ENCODE results near the gene PAX1. TPM values are rescaled to one million over a fixed set of nuclear protein-coding genes. Genes with fewer than 3 reads are reported as not detected.

PAX1 gene
- total and polyA plus RNA-seq, 2 of the 13 experiments (the other 11 are each of a cell fraction or from before 2014, with no cell fraction given): not detected

DNA sequence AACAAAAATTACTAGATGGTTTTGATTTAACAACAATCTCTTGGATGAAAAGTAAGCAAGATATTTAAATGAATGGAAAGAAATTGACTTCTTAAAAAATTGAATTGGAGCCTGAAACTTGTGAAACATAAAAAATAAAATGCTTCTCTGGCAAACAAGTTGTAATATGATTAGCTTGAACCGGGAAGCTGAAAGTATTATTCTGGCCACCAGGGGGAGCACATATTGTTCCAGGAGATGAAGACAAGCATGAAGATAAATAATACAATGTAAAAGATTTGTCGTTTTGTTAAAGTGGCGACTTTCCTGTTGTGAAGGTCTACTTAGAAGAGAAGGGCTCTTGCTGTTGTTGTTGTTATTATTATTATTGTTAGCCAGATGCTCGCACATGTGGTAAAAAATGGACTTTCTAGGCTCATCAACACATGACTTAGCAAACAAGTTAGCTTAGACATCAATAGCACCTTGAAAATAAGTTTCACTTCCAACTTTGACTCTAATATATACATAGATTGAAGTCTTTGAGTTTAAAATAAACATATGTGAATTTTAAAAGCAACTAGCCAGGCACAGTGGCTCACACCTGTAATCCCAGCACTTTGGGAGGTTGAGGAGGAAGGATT is 14.2 kb downstream of the PAX1 start:
- intact Hi-C loops (cut with micrococcal nuclease; ENCODE audit: unreplicated experiment) (loop anchor here (1.0 to 10.0 kb wide), 4 partner anchors 48 to 595 kb away; no protein-coding TSS in a partner anchor), in situ Hi-C loops (cut with HindIII; ENCODE audit: extremely low pct_ligation_motif_present, low pct_unique_long_range_greater_than_20kb) (no loop called here)
- peak; percentile 84 for FAIRE-seq
- POLR2A ChIA-PET: no interaction called here
- no peak overlapping the region for H3K4me2 ChIP-seq (ENCODE audit: low read depth, low read length)
- H3K9me3 ChIP-seq (ENCODE audit: low read length): no peaks in the 10 kb centered on the region
- no peak for TF ChIP-seq NCOA1 (CRISPR knock-in tag; IDR thresholded peaks at IDR 0.05)
- TF ChIP-seq, protein P1, sequence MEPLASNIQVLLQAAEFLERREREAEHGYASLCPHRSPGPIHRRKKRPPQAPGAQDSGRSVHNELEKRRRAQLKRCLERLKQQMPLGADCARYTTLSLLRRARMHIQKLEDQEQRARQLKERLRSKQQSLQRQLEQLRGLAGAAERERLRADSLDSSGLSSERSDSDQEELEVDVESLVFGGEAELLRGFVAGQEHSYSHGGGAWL (CRISPR knock-in tag; IDR thresholded peaks at IDR 0.05): no peak
- TF ChIP-seq, protein P2, sequence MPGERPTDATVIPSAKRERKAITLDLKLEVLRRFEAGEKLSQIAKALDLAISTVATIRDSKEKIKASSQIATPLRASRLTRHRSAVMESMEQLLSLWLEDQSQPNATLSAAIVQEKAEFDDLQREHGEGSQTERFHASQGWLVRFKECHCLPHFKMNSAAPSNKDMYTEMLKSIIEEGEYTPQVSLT (CRISPR knock-in tag; IDR thresholded peaks at IDR 0.05; ENCODE audit: borderline replicate concordance, low read depth): no peak
- TF ChIP-seq JDP2 (CRISPR knock-in tag; IDR thresholded peaks at IDR 0.05; ENCODE audit: borderline replicate concordance): no peak
- TF ChIP-seq ZNF263 (CRISPR knock-in tag; IDR thresholded peaks at IDR 0.05): no peak
- TF ChIP-seq ZNF713 (CRISPR knock-in tag; IDR thresholded peaks at IDR 0.05): no peak
- TF ChIP-seq, protein P3, sequence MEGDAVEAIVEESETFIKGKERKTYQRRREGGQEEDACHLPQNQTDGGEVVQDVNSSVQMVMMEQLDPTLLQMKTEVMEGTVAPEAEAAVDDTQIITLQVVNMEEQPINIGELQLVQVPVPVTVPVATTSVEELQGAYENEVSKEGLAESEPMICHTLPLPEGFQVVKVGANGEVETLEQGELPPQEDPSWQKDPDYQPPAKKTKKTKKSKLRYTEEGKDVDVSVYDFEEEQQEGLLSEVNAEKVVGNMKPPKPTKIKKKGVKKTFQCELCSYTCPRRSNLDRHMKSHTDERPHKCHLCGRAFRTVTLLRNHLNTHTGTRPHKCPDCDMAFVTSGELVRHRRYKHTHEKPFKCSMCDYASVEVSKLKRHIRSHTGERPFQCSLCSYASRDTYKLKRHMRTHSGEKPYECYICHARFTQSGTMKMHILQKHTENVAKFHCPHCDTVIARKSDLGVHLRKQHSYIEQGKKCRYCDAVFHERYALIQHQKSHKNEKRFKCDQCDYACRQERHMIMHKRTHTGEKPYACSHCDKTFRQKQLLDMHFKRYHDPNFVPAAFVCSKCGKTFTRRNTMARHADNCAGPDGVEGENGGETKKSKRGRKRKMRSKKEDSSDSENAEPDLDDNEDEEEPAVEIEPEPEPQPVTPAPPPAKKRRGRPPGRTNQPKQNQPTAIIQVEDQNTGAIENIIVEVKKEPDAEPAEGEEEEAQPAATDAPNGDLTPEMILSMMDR (CRISPR knock-in tag; IDR thresholded peaks at IDR 0.05): peak; percentile 71
- no peak for TF ChIP-seq CENPX (CRISPR knock-in tag; IDR thresholded peaks at IDR 0.05)
- TF ChIP-seq STAG1 (CRISPR knock-in tag; IDR thresholded peaks at IDR 0.05): peak; percentile 49
- TF ChIP-seq, protein P4, sequence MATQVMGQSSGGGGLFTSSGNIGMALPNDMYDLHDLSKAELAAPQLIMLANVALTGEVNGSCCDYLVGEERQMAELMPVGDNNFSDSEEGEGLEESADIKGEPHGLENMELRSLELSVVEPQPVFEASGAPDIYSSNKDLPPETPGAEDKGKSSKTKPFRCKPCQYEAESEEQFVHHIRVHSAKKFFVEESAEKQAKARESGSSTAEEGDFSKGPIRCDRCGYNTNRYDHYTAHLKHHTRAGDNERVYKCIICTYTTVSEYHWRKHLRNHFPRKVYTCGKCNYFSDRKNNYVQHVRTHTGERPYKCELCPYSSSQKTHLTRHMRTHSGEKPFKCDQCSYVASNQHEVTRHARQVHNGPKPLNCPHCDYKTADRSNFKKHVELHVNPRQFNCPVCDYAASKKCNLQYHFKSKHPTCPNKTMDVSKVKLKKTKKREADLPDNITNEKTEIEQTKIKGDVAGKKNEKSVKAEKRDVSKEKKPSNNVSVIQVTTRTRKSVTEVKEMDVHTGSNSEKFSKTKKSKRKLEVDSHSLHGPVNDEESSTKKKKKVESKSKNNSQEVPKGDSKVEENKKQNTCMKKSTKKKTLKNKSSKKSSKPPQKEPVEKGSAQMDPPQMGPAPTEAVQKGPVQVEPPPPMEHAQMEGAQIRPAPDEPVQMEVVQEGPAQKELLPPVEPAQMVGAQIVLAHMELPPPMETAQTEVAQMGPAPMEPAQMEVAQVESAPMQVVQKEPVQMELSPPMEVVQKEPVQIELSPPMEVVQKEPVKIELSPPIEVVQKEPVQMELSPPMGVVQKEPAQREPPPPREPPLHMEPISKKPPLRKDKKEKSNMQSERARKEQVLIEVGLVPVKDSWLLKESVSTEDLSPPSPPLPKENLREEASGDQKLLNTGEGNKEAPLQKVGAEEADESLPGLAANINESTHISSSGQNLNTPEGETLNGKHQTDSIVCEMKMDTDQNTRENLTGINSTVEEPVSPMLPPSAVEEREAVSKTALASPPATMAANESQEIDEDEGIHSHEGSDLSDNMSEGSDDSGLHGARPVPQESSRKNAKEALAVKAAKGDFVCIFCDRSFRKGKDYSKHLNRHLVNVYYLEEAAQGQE (IDR thresholded peaks at IDR 0.05; ENCODE audit: borderline replicate concordance in 1 of 2, low read depth in 1 of 2, low read length in 2 of 2): no peak
- TF ChIP-seq DNMT3B (CRISPR knock-in tag; conservative IDR thresholded peaks at IDR 0.05): no peak
- TF ChIP-seq SMYD3 (CRISPR knock-in tag; IDR thresholded peaks at IDR 0.05): no peak
- no peak for TF ChIP-seq DPF2 (CRISPR knock-in tag; IDR thresholded peaks at IDR 0.05; ENCODE audit: borderline replicate concordance, low read depth)
- peak; percentile 52; the same call in 1 of the 2 replicates for TF ChIP-seq SMC3 (IDR thresholded peaks at IDR 0.05; ENCODE audit: low read length)
- no peak overlapping the region for H3K27ac ChIP-seq (ENCODE audit: extremely low read length, insufficient read depth, low read length)
- DNase-seq (ENCODE audit: low spot score): peak; percentile 68
- H3K36me3 ChIP-seq (replicated peaks in 1 of 2; ENCODE audit: control insufficient read depth in 1 of 2, insufficient read depth in 2 of 2, low read length in 2 of 2): no peaks in the 10 kb centered on the region
- no TSS peak for BruUV-seq (replicated peaks)
- H3K4me3 ChIP-seq (replicated peaks in 1 of 3; ENCODE audit: insufficient read depth in 1 of 3, low read depth in 2 of 3, low read length in 3 of 3): no peak overlapping the region
- whole genome bisulfite sequencing (ENCODE audit: low lambda C conversion rate): 2% methylated on average over 4 of the region's 4 CpGs
- H4K20me1 ChIP-seq (ENCODE audit: insufficient read depth, low read length): no peaks in the 10 kb centered on the region
- no peak overlapping the region for H3K9ac ChIP-seq (ENCODE audit: insufficient read depth, low read depth, low read length)
- no peak overlapping the region for H2AFZ ChIP-seq (ENCODE audit: low read length)
- peak; percentile 58; the same call in 2 of the 3 replicates for ATAC-seq
- H3K27me3 ChIP-seq (ENCODE audit: control insufficient read depth in 1 of 2, insufficient read depth in 2 of 2, low read length in 2 of 2): peaks cover 1 to 35% of the 10 kb centered on the region in 2 experiments
- no peaks in the 10 kb centered on the region for H3K79me2 ChIP-seq (ENCODE audit: insufficient read depth, low read length)
- no peaks in the 10 kb centered on the region for H3K4me1 ChIP-seq (ENCODE audit: insufficient read depth, low read length)
- CTCF ChIA-PET (ENCODE audit: low intra/inter-chr PET ratio, low total read pairs): interaction anchor here (1.3 to 3.5 kb wide), 5 partner anchors 47 to 593 kb away, joined by 3 to 21 read pairs (median 5); no protein-coding TSS in a partner anchor

Data from HepG2 (cell line).